ENCODE results near the gene SNRK.

- no peak for TF ChIP-seq POLR2A (IDR thresholded peaks at IDR 0.05; ENCODE audit: low read depth, low read length)
- TF ChIP-seq POLR2AphosphoS5 (IDR thresholded peaks at IDR 0.05; ENCODE audit: low read depth, low read length), result no peak
These were observed 63.4 kb downstream of the SNRK start for GRCh38 chr3:43349716-43350115.

Measured in GM12892 (cell line).